IPS-18c (cell line): ENCODE measurements around the gene OR51Q1.

ENCODE experiments used
- H3K4me3 ChIP-seq: 2 replicates; pipeline ENCODE4 v1.7.0; 2013; ENCODE audit warnings: low read depth, mild to moderate bottlenecking, low read length, moderate library complexity; ENCODE audit not compliant: insufficient read depth
- H3K9me3 ChIP-seq: one replicate; pipeline ENCODE4 v1.6.1; 2013; ENCODE audit warnings: mild to moderate bottlenecking, low read length, moderate library complexity; ENCODE audit not compliant: control insufficient read depth, insufficient read depth

Gene OR51Q1, protein sequence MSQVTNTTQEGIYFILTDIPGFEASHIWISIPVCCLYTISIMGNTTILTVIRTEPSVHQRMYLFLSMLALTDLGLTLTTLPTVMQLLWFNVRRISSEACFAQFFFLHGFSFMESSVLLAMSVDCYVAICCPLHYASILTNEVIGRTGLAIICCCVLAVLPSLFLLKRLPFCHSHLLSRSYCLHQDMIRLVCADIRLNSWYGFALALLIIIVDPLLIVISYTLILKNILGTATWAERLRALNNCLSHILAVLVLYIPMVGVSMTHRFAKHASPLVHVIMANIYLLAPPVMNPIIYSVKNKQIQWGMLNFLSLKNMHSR

GRCh38 chr11:5421811-5422210 is at the start of gene OR51Q1:
TSS of gene OR51Q1 (plus strand) at chr11:5422111. CDS start at chr11:5422201, 90 bp downstream.
- no peak within 1 kb of the TSS for H3K4me3 ChIP-seq
- no peaks in the 10 kb centered on the region for H3K9me3 ChIP-seq

DNA sequence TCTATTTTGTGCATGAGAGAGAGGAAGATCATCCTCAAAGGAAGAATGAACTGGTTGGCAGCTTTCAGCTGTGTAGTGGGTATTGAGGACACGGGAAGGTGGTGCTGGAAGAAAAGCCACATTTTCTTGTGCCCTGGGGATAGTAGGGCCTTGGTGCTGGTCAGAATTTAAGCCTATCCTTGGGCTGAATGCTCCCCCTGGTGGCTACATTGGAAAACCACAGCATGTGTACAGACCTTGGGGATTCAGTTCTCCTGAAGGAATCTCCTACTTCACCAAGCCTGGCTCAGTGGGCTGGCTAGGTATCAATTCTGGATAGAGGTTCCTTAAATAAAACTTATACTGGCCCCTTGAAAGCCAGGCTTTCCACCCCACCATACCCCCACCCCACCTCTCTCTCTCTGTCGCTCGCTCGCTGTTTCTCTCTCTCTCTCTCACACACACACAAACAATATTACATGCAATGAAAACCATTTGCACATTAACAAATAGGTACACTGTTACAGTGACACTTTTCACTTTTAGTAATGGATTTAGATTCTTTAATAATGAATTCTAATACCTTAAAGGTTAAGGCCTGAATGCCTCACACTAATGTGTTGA is 41.1 kb upstream of the OR51Q1 start:
- Histone ChIP-seq H3K9me3 (no peaks in the 10 kb centered on the region), H3K4me3 (no peak overlapping the region)

DNA sequence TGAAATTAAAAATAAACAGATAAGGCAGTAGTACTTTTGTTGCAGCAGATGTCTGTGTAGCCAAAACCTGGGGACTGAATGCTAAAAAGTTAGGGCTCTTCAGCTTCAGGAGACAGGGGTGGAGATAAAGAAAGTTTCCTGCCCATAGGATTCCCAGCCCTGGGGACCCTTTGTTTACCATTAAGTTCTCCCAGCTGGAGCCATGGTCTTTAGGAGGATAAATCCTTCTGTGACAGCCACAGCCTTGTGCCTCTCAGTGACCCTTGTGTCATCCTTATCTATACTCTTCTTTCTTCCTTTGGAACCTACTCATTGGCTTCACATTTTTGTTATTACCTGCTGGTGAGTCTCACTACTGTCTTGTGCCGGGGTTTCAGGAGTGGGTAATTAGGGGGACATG is 38.3 kb upstream of the OR51Q1 start, which contains the start of gene OR51M1:
OR51M1 (plus strand) TSS at position 237 of the 400 bp plus-strand sequence. CDS start 5,587 bp downstream, outside the sequence.
- H3K4me3 ChIP-seq = no peak within 1 kb of the TSS
- no peaks in the 10 kb centered on the region for H3K9me3 ChIP-seq

DNA sequence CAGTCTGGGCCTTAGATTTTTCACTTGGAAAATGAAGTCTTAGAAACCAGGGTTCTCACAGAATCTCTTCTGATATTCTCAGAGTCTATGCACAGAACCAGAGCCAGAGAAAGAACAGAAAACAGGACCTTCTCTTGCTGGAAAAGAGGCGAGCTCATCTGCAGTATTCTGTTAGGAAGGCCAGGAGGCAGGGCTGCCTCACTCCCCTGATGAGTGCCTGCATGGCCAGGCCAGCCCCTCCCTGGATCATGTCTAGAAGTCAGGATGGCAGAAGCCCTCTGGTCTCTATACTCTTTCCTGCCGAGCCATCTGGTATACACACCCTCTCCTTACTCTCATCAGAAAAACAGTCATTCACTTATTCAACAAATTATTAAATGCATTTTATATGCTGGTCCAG is 37.6 kb upstream of the OR51Q1 start:
- H3K4me3 ChIP-seq = no peak overlapping the region
- H3K9me3 ChIP-seq = no peaks in the 10 kb centered on the region

DNA sequence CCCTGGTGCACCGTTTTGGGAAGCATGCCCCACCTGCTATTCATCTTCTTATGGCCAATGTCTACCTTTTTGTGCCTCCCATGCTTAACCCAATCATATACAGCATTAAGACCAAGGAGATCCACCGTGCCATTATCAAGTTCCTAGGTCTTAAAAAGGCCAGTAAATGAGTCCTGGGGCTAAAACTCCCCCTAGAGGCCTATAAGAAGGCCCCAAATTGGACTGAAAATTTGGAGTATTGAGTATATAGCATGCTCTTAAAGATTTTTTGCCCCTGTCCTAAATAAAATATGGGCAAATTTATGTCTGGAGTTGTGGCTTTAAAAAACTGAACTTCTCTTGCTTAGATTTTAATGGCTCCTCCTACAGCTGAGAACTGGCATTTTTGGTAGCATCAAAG is 31.7 kb upstream of the OR51Q1 start:
- no peak overlapping the region for H3K4me3 ChIP-seq
- no peaks in the 10 kb centered on the region for H3K9me3 ChIP-seq

- H3K9me3 ChIP-seq = no peaks in the 10 kb centered on the region
Observed at GRCh38 chr11:5394091-5394490, 27.8 kb upstream of the OR51Q1 start.

DNA sequence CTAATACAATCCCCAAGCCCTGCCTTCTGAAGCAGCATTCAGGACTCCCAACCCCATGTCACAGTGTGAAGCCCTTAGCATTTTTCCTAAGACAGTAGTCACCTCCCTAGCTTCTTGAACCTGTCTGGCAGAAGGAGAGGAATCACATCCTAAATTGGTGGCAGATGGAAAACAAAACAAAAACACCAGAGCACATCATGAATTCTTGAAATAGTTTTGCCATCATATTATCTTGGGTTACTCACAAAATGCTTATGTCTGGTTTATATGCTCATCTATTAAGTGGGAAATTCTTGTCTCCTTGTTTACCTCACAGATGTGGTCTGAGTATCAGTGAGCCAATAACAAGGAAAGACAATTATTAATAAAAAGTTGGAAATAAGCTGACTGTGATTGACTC is 23.0 kb upstream of the OR51Q1 start:
- Histone ChIP-seq H3K4me3 (no peak overlapping the region), H3K9me3 (no peaks in the 10 kb centered on the region)

More at GRCh38 chr11:5394091-5394490, 27.8 kb upstream of the OR51Q1 start:
- H3K4me3 ChIP-seq = no peak overlapping the region

DNA sequence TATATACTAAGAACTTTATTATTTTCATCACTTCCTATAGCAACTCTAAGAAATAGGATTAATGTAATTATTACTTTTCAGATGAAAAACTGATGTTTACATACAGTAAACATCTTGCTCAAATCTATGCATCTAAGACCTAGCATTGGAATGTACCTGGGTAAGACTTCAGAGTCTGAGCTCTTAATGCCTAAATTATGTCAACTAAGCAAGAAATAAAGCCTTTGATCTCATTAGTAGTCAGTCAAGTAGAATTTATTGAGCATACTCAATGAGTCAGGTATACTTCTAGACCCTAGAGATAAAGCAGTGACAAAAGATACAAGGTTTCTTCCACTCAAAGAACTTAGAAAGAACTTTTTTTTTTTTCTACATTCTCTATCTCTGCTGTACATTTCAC is 16.7 kb upstream of the OR51Q1 start:
- Histone ChIP-seq H3K9me3 (peaks cover 2% of the 10 kb centered on the region), H3K4me3 (no peak overlapping the region)

GRCh38 chr11:5420993-5421392 is 918 bp upstream of the OR51Q1 start:
- no peak overlapping the region for H3K4me3 ChIP-seq
- no peaks in the 10 kb centered on the region for H3K9me3 ChIP-seq

- no peak overlapping the region for H3K4me3 ChIP-seq
- no peaks in the 10 kb centered on the region for H3K9me3 ChIP-seq
Observed at GRCh38 chr11:5423131-5423530, 1.2 kb downstream of the OR51Q1 start.

GRCh38 chr11:5441414-5441813 is 19.5 kb downstream of the OR51Q1 start, which contains the start of gene OR51I1:
TSS of gene OR51I1 (minus strand) at chr11:5441514. CDS start at chr11:5441514, 0 bp downstream.
- Histone ChIP-seq H3K4me3 (no peak within 1 kb of the TSS), H3K9me3 (no peaks in the 10 kb centered on the region)

DNA sequence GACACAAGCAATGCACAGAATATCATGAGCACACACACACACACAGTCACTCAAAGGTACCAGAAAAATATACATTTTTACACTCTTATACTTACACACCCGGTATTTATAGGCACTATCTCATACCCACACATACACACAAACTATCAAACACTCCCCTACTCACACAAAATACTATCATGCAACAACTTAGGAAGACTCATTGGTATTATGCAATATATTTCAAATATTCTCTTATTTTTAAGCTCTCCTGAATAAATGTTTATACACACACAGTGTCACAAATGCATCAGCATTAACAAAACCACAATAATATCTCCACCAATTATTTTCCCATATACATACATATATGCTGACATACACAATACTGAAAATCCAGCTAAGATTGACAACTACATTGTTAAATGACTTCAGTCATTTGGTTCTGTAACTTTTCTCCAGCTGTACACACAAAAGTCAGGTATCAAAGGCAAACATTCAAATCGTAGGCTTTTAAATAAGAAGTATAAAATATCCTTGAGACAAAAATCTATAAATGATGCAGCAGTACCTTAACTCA is 22.0 kb downstream of the OR51Q1 start:
- H3K9me3 ChIP-seq = no peaks in the 10 kb centered on the region
- no peak overlapping the region for H3K4me3 ChIP-seq

DNA sequence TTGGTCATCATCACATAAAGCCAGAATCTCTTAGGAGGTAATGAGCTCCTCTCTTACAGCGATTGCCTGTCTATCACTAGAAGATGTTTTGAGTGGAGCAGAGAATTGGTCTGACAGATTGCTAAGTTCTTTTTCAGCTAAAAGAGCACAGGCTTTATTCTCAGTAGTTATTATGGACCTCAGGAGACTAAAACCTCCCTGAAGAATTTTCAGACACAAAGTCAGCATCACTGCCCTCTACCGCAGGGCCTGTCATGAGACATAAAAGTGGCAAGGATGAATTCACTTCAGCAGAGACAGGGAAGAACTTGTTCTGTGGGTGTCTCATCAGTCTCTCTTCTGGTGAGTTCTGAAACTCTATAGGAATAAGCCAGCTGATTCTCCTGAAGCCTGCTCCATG is 27.1 kb downstream of the OR51Q1 start, which contains the start of gene OR51I2:
OR51I2 (plus strand) TSS at position 301 of the 400 bp plus-strand sequence. CDS start 4,166 bp downstream, outside the sequence.
- Histone ChIP-seq H3K4me3 (no peak within 1 kb of the TSS), H3K9me3 (no peaks in the 10 kb centered on the region)

- Histone ChIP-seq H3K4me3 (no peak overlapping the region), H3K9me3 (no peaks in the 10 kb centered on the region)
Observed at GRCh38 chr11:5449432-5449831, 27.5 kb downstream of the OR51Q1 start.

DNA sequence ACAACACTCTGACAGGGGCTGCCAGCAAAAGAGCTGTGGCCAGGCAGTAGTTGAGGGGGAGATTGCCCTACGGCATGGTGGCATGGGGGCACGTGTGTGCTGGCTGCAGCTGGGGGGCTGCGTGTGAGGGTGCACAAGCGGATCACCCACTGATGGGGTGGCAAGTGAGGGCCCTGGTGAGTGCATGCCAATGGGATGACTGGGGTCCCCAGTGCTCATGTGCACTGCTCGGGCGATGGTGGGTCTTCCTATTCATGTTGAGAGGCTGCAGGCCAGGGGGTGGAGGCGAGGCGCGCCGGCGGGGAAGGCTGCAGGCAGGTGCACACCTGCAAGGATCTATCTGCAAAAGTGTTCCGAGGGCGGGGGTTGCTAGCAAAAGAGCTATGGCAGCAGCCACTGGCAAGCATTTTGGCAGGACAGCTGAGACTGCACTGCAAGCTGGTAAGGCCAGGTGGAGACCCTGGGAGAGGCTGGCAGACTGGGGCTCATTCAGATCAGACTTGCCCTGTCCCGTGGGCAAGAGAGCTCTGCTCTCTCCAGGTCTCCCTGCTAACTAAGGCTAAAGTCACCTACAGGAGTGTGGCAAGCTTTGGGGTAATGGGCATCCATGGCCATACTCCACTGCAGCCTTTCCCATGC is 39.2 kb downstream of the OR51Q1 start:
- no peak overlapping the region for H3K4me3 ChIP-seq
- H3K9me3 ChIP-seq = no peaks in the 10 kb centered on the region

DNA sequence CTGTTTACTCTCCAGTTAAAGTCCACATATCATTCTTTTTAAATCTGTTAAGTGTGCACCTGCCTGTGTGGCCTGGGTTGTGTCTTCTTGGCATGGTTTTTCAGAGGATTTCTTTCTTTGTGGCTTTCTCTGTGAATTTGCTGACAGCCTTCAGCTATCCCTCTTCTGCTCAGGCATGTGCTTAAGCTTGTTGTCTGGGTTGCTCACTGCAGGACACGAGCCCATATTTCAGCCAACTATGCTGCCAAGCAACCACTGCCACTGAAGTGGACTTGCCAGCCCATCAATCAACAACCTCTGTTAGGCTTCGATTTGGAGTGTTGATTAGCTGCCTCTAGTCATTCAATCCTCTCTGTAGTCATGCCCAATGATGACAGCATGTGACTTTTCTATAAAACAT is 45.6 kb downstream of the OR51Q1 start:
- no peaks in the 10 kb centered on the region for H3K9me3 ChIP-seq
- H3K4me3 ChIP-seq = no peak overlapping the region
